LoVo (cell line): ENCODE data around the gene ALG2.
A peak's percentile ranks its signal among the peaks of the same experiment; 100 is the strongest.

Experiments used
- DNase-seq: peaks from one replicate; pipeline ENCODE4 v3.0.0-alpha.2; 2016; ENCODE audit warnings: low spot score

Gene ALG2

DNA sequence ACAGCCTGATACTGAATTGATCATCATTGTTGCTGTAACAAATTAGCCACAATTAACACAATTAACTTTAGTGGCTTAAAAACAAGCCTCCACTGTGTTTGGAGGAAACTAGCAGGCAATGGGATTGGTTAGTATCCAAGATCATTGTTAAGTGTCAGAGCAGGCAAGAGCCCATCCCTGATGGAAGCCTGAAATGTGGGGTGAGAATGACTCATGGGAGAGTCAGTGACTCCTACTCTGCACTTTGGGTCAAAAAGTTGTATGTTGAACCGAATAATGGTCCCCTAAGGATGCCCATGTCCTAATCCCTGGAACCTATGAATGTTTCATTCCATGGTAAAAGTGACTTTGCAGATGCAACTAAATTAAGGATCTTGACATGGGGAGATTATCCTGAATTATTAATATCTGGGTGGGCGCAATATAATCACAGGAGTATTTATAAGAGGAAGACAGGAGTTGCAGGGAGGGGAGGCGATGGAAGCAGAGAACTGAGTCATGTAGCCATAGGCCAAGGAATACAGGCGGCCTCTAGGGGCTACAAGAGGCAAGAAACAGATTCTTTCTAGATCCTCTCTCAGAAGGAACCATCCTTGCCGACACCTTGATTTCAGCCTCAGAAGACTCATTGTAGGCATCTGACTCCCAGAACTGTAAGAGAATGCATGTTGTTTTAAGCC lies 28.8 kb downstream of the ALG2 start:
- DNase-seq: no peak

- no peak for DNase-seq
Observed at GRCh38 chr9:99190597-99191283, 31.0 kb downstream of the ALG2 start.

DNA sequence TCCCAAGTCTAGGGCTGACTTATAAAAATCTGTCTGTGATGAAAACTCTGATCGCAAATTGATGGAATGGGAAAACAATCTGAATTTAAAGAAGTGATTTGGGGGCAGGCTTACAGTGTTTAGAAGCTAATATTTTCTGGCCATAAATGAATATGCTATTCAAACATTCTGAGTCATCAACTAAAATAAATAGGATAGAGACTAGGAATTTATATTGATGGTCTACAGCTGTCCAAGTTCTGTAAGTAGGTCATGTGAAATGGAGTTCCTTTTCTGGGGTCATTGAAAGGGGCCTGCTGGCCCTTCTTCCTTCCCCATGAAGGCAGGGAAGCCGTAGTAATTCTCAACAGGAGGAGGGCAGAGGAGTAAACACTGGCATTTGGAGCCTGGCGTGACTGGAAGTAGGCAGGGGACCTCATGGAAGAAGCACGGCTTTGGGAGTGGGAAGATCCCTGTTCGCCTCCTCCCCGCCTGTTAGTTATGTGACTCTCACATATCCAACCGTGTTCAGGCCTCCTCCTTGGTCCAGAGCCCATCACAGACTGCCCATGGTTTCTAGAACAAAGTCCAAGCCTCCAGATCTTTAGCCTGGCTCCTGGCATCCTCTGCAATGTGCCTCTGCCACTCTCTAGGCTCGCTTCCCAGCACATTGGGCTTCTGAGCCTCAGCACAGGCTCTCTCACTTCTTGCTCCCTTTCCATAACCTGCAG lies 31.7 kb downstream of the ALG2 start:
- DNase-seq: no peak

DNA sequence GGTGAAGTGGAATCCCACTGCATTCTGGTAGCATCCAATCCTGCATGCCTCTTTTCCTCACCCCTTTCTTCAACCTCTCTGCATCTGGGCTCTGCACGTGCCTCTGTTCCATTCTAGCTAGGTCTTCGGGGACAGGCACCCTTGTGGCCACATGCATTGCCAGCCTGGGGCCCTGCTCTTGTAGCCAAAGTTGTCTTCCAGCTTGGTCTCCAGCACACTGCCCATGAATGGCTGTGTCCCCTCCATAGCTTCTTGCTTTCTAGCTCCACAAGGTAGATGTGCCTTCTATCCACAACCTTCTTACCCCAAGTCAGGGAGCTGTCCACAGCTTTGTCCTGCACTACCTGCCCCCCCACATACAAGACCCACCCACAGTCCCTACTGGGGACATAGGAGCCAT lies 32.6 kb downstream of the ALG2 start:
- DNase-seq: no peak

- no peak for DNase-seq
Observed at GRCh38 chr9:99187311-99187710, 34.4 kb downstream of the ALG2 start.

DNA sequence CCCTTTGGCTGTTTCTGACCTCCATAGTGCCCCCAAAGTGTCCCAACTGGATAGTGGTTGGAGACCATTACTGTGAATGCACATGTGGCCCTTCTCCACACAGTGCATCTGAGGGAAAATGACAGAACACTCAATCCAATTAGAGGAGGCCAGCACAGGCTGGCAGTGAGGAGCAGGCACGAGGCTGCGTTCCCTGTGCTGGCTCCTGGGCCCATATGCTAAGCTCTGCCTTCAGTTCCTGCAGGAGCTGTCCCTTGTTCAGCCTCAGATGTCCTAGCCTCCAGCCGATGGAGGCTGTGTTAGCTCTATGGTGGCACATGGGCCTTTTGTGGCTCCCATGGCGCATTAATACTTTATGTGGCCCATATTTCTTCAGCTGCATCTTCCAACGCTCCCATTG lies 35.8 kb downstream of the ALG2 start:
- DNase-seq: no peak

DNA sequence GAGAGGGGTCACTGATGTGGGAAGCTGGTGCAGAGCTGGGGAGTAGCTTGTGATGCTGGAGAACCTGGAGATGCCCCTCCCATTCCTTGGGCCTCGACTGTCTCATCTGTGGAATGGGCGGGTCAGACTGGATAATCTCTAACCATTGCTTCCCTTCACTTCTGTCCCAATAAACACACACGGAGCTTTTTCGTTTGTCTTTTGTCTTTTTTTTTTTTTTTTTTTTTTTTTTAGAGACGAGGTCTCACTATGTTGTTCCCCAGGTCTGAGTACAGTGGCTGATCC lies 36.5 kb downstream of the ALG2 start:
- no peak for DNase-seq

DNA sequence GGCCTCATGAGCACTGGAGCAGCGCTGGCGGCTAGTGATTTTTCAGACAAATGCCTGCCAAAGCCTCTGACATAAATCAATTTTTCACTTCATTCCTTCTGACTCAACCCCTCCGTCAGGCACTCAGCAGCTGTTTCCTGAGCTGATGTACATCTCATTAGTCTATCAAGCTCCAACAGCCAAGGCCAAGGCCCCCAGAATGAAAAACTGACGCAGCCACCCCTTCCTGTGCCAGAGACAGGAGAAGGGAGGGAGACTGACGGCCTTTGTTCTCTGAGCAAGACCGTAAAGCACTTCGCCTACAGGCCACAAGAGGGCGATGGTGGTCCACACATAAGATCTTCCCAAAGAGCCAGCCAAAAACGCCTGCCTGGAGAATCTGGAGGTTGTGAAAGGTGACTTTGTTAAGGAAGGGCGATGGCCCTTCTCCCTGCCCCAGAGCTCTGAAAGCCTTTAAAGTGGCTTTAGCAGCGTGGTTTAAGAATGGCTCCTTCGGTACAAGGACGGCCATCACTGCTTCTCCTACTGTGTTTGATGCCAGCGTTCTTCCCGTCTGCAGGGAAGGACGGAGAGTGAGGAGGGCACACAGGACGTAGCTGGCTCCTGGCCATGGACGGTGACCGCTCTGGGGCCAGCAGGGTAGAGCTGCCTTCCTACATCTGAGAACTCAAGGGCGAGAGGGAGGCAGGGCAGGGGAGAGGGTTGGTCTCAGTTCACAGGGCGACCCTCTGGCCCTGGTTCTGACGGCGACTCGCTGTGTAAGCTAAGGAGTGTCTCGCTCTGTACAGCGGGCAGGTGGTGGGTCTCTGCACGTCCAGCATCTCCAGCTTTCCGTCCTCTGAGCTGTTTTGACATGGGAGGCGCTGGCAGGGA lies 37.0 kb downstream of the ALG2 start:
- DNase-seq: peak; percentile 72

DNA sequence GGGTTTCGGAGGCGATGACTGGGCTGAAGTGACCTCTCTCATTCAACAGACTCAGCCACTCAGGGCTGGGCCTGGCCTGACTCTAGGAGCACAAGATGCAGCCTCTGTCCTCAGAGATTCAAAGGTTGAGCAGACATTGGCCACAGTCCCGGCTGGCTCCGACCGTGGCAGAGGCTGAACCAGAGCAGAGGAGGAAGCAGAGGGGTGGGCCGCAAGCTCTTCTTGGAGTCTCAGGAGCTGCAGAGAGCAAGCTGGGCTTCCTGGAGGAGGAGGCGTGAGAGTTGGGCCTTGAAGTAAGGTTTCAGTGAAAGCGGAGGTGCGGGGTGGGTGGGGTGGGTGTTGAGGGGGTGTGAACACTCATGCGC lies 37.6 kb downstream of the ALG2 start:
- no peak for DNase-seq

DNA sequence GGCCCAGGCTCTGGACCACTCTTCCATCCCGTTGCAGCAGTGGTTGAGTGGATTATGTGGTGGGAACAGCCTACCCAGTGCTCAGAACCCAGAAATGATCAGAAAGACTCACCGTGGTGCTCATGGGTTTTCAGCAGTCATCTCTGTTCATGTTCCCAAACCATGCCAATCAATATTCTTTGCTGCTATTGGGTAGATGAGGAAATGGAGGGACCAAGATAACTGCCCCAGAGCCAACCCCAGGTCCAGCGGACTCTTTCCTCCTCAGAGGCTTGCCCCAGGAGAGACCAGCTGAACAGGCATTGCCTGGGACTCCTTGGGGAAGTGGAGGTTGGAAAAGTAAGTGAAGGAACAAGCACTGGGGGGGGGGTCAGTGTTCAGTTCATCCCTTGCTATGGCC lies 38.1 kb downstream of the ALG2 start:
- DNase-seq: no peak

- DNase-seq: no peak
Observed at GRCh38 chr9:99182356-99182755, 39.4 kb downstream of the ALG2 start.

DNA sequence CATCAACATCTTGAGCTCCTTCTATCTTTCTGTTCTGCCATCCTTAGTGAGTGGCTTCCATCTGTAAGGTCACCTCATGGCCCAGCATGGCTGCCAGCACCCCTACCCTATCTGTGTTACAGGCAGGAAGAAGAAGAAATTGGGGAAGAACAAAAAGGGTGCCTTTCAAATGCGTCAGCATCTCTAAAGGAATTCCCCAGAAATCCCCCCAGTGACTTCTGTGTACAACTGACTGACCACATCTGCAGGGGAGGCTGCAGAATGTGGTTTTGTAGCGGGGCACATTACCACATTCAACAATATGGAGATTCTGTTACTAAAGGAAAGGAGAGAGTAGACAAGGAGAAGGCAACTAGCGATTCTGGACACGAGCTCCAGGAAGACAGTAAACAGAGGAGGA lies 40.1 kb downstream of the ALG2 start:
- DNase-seq: no peak

- DNase-seq: no peak
Observed at GRCh38 chr9:99181206-99181605, 40.5 kb downstream of the ALG2 start.

DNA sequence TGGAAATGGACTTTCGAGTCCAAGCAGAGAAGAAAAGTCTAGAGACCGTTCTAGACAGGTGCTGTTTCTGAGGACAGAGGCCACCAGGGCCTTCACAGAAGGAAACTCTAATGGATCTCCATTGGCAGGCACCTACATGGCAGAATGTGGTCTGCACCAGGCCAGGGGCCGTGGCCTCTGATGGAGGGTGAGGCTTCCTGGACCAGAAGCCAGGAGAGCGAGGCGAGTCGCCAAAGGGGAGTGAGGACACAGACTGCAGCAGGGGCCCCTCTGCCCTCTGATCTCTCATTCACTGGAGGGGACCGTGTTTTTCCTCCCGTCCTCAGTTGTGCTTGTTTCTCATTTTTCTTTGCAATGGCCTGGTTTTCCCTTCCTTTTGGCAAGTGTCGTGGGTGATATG lies 41.1 kb downstream of the ALG2 start:
- DNase-seq: no peak

- DNase-seq: no peak
Observed at GRCh38 chr9:99180199-99180598, 41.5 kb downstream of the ALG2 start.

GRCh38 chr9:99178912-99179872 lies 42.5 kb downstream of the ALG2 start:
- no peak for DNase-seq

DNA sequence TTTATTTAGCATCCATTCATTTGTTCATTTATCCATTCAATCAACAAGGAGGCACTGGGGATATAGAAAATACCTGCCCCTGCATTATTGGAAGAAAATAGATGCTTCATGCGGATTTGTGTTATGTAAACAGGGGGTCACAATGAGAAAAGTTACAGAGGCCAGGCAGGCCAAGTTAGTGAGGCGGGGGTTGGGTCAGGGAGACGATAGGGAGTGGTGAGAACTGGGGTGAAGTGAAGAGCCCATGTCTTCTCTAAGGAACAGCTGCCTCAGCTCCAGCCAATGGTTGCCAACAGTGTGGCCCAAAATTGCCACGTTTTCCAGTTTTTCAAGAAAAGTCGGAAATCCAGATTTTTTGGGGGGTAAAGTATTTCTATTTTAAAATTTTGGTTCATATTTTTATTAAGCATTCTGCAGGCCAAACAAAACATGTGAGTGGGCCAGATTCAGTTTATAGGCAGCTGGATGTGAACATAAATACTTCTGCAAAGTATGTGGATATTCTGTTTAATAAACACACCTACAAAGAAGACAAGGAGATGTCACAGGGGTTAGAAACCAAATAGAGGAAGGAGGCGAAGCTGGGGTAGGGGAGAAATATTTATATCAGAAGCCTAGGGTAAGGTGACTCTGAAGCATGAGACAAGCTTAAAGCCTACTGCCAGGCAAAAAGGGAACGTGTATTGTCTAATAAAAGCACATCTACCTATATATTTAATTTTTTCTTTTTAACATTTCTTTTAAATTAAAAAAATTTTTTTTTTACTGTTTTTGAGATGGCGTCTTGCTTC lies 44.0 kb downstream of the ALG2 start:
- DNase-seq: no peak

DNA sequence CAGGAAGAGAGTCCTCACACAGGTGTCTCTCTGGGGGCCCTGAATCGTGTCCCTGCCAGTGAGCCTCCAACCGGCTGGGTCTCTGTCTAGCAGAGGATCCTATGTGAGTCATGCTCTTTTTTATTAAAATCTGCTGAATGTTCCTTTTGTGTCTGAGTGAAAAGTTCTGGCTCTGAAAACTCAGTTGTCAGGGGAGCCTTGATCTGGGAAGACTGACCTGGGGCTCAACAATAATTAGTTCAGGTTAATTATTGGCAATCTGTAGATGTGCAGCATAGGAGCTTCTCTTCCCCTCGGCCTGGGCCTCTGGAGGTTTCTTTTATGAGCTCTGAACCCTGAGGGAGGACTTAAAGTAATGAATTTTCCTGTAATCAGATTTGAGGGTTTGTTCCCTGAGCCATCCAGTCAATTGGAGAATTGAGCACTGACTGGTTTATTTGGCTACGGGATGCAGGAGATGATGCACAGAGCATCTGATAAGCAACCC lies 45.2 kb downstream of the ALG2 start:
- no peak for DNase-seq

GRCh38 chr9:99173570-99174504 lies 47.9 kb downstream of the ALG2 start:
- no peak for DNase-seq
